ES-I3 (cell line): ENCODE data around the gene SEPTIN2.
"Not testable (repeated sequence)": the region's sequence is repeated elsewhere in the genome, so short reads cannot be mapped to it uniquely, and the experiment has no call there.

Experiments
- H3K36me3 ChIP-seq: 2 replicates; pipeline ENCODE4 v1.6.1; 2013; ENCODE audit warnings: mild to moderate bottlenecking, low read length, control low read depth, moderate library complexity; ENCODE audit not compliant: insufficient read depth
- H3K4me1 ChIP-seq: 2 replicates; pipeline ENCODE4 v1.6.1; 2013; ENCODE audit warnings: mild to moderate bottlenecking, control low read depth, low read length; ENCODE audit not compliant: insufficient read depth
- H3K9ac ChIP-seq: 2 replicates; pipeline ENCODE4 v1.6.1; 2013; ENCODE audit warnings: low read depth, mild to moderate bottlenecking, low read length, moderate library complexity
- H3K9me3 ChIP-seq: 2 replicates; pipeline ENCODE4 v1.6.1; 2013; ENCODE audit warnings: mild to moderate bottlenecking, low read length, moderate library complexity; ENCODE audit not compliant: control insufficient read depth, insufficient read depth

SEPTIN2 gene

GRCh38 chr2:241278306-241278705 lies 37.4 kb upstream of the SEPTIN2 start:
- not testable (repeated sequence) for H3K4me1 ChIP-seq, H3K9ac ChIP-seq, H3K9me3 ChIP-seq

DNA sequence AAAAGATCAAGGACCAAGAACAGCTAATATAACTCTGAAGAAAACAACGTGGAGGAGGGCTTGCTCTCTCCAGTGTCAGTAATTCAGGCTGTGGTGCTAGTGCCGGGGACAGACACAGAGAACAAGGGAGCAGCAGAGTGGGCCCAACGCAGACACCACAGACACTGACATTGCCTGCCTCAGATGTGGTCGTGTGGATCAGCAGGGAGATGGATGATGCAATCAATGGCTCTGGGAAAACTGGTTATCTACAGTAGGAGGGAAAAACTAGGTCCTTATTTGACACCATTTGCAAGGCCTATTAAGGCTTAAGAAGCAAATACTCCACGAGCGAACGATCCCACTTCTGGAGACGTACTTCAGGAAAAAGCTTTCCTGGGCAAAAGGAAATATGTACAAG lies 36.3 kb upstream of the SEPTIN2 start:
- Histone ChIP-seq H3K4me1 (peaks cover 8% of the 10 kb centered on the region), H3K9me3 (no peaks in the 10 kb centered on the region), H3K9ac (no peak overlapping the region), H3K36me3 (no peaks in the 10 kb centered on the region)

More at GRCh38 chr2:241278306-241278705, 37.4 kb upstream of the SEPTIN2 start:
- not testable (repeated sequence) for H3K36me3 ChIP-seq

DNA sequence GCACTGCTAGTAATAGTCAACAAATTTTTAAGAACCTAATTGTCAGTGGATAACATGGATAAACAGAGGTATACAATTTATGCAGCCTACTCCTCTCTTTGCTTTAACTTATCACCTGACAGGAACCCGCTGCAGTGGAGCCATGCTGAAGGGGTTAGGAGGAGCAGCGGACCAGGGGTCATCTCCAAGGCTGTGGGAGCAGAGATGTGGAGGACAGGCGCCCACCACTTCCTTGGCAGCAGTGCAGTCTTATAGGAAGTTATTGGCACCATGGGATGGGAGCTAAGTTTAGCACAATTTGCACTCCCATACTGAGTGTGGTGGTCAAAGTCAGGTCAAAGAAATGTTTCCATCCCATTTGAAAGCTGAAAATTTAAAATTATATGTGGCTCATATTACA lies 35.9 kb upstream of the SEPTIN2 start:
- H3K4me1 ChIP-seq = peaks cover 8% of the 10 kb centered on the region
- no peaks in the 10 kb centered on the region for H3K9me3 ChIP-seq
- no peaks in the 10 kb centered on the region for H3K36me3 ChIP-seq
- H3K9ac ChIP-seq = no peak overlapping the region

DNA sequence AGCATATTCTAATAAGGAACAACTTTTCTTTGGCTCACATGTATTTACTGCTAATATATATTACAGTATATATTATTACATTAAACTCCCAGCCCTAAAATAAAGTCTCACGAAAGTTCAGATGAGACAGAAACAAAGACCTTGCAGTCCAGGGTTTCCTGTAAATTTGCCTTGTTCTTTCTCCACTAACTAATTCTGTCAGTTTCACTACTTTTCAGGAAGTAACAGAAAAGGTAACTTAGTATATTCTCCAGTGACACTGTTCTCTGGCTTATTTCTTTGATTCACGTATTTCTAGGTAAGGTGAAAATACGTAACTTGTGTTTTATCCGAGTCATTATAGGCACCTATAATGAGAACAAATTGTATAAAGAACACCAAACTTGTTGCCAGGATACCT lies 35.4 kb upstream of the SEPTIN2 start:
- Histone ChIP-seq H3K4me1 (peaks cover 8% of the 10 kb centered on the region), H3K9ac (no peak overlapping the region; the same call in 1 of the 2 replicates), H3K36me3 (no peaks in the 10 kb centered on the region), H3K9me3 (no peaks in the 10 kb centered on the region)

- Histone ChIP-seq H3K9ac (no peak overlapping the region), H3K36me3 (no peaks in the 10 kb centered on the region), H3K4me1 (peaks cover 11% of the 10 kb centered on the region), H3K9me3 (no peaks in the 10 kb centered on the region)
Measured at GRCh38 chr2:241282555-241282954, 33.2 kb upstream of the SEPTIN2 start.

- no peak overlapping the region for H3K9ac ChIP-seq
- H3K4me1 ChIP-seq = peaks cover 3% of the 10 kb centered on the region; the same call in 1 of the 2 replicates
- H3K36me3 ChIP-seq = no peaks in the 10 kb centered on the region
- no peaks in the 10 kb centered on the region for H3K9me3 ChIP-seq
Measured at GRCh38 chr2:241285596-241285995, 30.1 kb upstream of the SEPTIN2 start.

GRCh38 chr2:241286348-241287090 lies 29.2 kb upstream of the SEPTIN2 start:
- H3K9ac ChIP-seq = no peak overlapping the region
- peaks cover 3% of the 10 kb centered on the region; the same call in 1 of the 2 replicates for H3K4me1 ChIP-seq
- H3K36me3 ChIP-seq = no peaks in the 10 kb centered on the region
- no peaks in the 10 kb centered on the region for H3K9me3 ChIP-seq

DNA sequence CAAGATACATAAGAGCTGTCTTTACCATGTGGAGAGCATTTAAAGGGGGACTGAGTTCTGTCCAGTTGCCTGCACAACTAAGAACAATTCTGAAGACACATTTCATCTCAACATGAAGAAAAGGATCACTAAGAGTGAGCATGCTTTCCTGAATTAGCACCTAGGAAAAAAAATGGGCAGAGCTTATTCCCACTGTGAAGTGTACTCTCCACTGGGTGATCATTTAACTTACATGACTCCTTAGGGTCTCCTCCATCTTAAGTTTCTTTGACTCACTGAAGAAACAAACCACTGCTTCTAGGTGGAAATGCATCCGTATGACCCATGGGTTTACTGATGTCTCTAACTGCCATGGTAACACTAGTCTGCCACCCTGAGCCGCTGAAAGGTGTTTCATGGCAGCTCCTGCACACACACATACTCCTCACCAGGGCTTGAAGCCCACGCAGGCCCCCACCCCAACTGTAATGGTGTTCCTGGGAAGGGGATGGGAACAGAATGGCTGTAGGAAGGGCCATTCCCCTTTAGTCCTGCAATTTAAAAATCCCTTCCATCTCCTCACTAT lies 27.3 kb upstream of the SEPTIN2 start:
- H3K9ac ChIP-seq = no peak overlapping the region
- H3K4me1 ChIP-seq = peaks cover 3% of the 10 kb centered on the region; the same call in 1 of the 2 replicates
- H3K36me3 ChIP-seq = no peaks in the 10 kb centered on the region
- H3K9me3 ChIP-seq = no peaks in the 10 kb centered on the region

GRCh38 chr2:241289053-241289452 lies 26.7 kb upstream of the SEPTIN2 start:
- Histone ChIP-seq H3K9ac (no peak overlapping the region), H3K9me3 (no peaks in the 10 kb centered on the region), H3K4me1 (peaks cover 3% of the 10 kb centered on the region; the same call in 1 of the 2 replicates), H3K36me3 (no peaks in the 10 kb centered on the region)

- Histone ChIP-seq H3K9me3 (no peaks in the 10 kb centered on the region), H3K4me1 (peaks cover 3% of the 10 kb centered on the region; the same call in 1 of the 2 replicates), H3K9ac (no peak overlapping the region), H3K36me3 (no peaks in the 10 kb centered on the region)
Measured at GRCh38 chr2:241289597-241289996, 26.1 kb upstream of the SEPTIN2 start.

DNA sequence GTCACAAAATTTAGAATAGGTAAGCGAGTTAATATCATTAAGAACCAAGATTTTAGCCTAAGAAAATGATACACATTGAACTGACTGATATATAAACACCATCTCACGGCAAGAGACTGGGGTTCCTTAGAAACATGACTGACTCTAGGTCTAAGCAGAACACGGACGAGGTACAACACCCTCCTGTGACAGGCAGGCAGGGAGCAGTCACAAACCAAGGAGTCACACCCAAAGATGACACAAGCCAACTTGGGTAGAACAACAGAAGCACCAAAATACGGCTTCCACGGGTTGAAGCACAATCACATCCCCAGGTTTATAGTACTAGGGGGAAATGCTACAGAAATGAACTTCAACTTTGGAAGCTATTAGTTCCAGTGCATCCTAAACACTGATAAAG lies 24.6 kb upstream of the SEPTIN2 start:
- Histone ChIP-seq H3K9ac (no peak overlapping the region), H3K9me3 (no peaks in the 10 kb centered on the region), H3K36me3 (no peaks in the 10 kb centered on the region), H3K4me1 (peaks cover 3% of the 10 kb centered on the region; the same call in 1 of the 2 replicates)

DNA sequence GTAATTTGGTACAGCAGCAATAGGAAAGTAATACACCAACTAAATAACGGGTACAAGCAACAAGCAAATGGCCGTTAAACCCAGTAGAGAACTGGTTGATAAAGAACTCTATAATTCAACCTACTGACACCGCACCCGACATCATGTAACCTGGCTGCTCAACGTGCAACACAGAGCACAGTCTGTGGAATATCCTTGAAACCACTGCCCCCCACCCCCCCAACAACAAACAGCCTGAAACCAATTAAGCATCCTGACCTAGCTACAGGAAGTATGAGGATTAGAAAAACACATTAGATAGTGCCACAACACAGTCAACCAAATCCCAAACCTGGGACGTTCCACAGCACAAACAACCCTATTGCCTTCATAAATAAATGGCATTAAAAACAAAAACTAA lies 23.7 kb upstream of the SEPTIN2 start:
- H3K36me3 ChIP-seq = no peaks in the 10 kb centered on the region
- H3K9me3 ChIP-seq = no peaks in the 10 kb centered on the region
- H3K4me1 ChIP-seq = no peaks in the 10 kb centered on the region
- no peak overlapping the region for H3K9ac ChIP-seq

- not testable (repeated sequence) for H3K9me3 ChIP-seq, H3K9ac ChIP-seq, H3K36me3 ChIP-seq, H3K4me1 ChIP-seq
Measured at GRCh38 chr2:241293378-241293797, 22.3 kb upstream of the SEPTIN2 start.

GRCh38 chr2:241295326-241296095 lies 20.2 kb upstream of the SEPTIN2 start:
- Histone ChIP-seq H3K4me1 (no peaks in the 10 kb centered on the region), H3K36me3 (no peaks in the 10 kb centered on the region), H3K9me3 (no peaks in the 10 kb centered on the region), H3K9ac (no peak overlapping the region)

GRCh38 chr2:241296767-241297166 lies 19.0 kb upstream of the SEPTIN2 start:
- H3K36me3 ChIP-seq = no peaks in the 10 kb centered on the region

More at GRCh38 chr2:241296767-241297166, 19.0 kb upstream of the SEPTIN2 start:
- Histone ChIP-seq H3K4me1 (no peaks in the 10 kb centered on the region), H3K9me3 (no peaks in the 10 kb centered on the region), H3K9ac (no peak overlapping the region)
